Activated CD4-positive, alpha-beta T cell treated with anti-CD3 and anti-CD28 coated beads for 4 hours (primary cell): ENCODE measurements around the gene HS6ST2.
"Not testable (repeated sequence)": the region's sequence is repeated elsewhere in the genome, so short reads cannot be mapped to it uniquely, and the experiment has no call there.

Experiments
- DNase-seq, 2 donors: peaks; one replicate each; pipeline ENCODE4 v3.0.0-alpha.2; 2020

HS6ST2 gene

DNA sequence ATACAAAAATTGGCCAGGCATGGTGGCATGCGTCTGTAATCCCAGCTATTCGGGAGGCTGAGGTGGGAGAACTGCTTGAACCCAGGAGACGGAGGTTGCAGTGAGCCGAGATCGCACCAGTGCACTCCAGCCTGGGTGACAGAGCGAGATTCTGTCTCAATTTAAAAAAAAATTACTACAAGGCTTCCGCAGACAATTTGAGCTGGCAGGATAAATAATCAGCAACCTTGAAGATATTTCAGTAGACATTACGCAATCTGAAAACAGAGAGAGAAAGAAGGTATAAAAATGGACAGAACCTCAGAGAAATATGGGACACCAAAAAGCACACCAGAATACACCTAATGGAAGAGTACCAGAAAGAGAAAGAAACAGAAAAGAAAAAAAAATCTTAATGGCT lies 25.3 kb downstream of the HS6ST2 start:
- no peak for DNase-seq

DNA sequence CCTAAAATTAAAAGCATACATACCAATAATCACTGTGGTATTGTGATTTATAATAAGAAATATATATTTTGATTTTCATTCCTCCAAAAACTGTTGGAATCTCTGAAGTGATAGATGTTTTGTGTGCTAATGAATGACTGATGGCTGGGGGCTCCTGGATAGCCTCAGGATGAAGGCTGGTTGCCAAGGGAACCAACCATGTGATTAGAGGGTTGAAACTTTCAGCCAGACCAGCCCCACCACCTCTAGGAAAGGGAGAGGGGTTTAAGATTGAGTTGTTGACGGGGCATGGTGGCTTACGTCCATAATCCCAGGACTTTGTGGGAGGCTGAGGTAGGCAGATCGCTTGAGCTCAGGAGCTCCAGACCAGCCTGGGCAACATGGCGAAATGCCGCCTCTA lies 34.0 kb downstream of the HS6ST2 start:
- no peak for DNase-seq

DNA sequence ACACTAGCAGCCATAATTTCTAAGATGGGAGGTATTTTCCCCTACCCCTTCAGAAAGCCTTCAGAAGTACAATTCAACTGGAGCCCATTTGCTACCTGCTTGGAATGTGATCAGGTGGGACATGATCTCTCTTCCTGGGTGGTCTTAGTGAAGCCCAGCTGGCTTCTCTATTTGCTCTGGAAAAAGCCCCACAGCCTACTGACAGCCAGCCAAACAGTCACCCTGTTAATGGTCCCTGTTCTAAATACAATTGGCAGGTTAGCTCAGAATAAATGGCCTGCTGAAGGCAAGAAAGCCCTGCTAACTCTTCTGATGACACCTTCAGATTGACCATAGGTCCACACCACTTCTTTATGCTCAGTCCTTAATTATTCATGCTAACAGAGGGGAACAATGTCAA lies 39.9 kb downstream of the HS6ST2 start:
- no peak for DNase-seq

DNA sequence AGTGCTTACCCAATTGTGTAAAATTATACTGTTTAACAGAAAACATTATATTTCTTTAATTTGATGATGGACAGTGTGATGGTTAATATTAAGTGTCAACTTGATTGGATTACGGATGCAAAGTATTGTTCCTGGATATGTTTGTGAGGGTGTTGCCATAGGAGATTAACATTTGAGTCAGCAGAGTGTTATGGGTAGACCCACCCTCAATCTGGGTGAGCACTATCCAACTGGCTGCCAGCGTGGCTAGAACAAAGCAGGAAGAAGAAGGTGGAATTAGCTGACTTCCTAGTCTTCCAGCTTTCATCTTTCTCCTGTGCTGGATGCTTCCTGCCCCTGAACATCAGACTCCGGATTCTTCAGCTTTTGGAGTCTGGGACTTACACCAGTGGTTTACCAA lies 42.1 kb downstream of the HS6ST2 start:
- DNase-seq, result no peak

DNA sequence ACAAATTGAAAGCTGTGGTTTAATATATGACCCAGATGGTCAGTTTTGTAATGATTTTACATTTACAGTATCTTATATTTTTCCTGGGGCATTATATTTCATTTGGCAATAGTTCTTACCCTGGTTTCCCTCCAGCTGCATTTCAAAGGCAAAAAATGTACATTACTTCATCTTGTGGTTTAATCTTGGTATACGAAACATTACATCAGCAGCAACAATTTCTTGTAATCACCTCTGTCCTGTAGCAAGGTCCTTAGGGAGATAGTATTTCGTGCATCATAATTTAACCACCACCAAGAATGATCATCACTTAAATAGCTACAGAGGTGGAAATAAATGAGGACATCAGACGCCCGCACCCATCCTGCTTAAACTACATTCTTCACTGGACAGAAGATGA lies 48.8 kb downstream of the HS6ST2 start:
- DNase-seq, result no peak

DNA sequence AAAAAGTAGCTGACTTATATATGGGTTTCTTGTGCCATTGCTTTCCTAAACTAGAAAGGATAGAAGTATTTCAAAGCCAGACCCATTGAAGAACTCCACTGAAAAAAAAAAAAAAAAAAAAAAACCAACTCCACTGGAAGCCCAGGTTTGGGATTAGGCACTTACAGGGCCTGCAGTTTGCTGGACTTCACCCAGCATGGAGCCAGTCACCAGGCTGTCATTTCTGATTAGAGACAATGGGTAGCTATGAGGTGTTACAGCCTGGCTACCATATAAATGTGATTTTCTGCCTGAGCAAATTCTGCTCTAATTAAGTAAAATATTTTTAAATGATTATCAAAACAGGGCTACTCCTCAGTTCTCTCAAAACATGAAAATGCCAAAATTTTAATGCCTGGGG lies 49.5 kb downstream of the HS6ST2 start:
- DNase-seq, result no peak

DNA sequence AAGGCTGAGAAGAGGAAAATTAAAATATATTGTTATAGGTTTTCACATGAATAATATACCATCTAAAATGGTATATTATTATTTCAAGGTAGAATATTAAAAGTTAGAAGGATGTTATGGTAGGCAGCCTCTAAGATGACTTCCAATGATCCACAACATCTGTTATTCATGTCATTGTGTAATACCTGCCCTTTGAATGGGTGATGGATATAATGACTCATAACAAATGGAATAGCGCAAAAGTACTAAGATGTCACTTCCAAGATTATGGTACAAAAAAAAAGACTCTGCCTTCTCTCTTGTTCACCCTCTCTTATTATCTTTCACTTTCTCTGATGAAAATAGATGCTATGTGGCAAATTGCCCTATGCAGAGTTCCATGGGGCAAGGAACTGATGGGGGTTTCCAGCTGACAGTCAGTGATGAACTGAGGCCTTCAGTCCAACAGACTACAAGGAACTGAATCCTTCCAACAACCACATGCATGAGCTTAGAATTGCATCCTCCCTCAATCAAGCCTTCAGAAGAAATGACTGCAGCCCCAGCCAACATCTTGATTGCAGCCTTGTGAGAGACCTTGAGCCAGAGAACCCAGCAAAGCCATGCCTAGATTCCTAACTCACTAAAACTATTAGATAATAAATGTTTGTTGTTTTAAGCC lies 57.7 kb downstream of the HS6ST2 start:
- no peak for DNase-seq

DNA sequence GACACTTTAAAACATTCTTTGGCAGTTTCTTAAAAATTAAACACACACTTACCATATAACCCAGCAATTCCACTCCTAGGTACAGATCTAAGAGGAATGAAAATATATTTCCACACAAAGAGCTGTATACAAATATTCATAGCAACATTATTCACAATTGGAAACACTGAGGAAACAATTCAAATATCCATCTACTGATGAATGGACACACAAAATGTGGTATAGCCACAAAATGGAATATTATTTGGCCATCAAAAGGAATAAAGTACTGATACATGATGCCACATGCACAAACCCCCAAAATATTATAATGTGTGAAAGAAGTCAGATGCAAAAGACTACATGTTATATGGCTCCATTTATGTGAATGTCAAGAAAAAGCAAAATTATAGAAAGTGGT lies 70.9 kb downstream of the HS6ST2 start:
- DNase-seq, result no peak

DNA sequence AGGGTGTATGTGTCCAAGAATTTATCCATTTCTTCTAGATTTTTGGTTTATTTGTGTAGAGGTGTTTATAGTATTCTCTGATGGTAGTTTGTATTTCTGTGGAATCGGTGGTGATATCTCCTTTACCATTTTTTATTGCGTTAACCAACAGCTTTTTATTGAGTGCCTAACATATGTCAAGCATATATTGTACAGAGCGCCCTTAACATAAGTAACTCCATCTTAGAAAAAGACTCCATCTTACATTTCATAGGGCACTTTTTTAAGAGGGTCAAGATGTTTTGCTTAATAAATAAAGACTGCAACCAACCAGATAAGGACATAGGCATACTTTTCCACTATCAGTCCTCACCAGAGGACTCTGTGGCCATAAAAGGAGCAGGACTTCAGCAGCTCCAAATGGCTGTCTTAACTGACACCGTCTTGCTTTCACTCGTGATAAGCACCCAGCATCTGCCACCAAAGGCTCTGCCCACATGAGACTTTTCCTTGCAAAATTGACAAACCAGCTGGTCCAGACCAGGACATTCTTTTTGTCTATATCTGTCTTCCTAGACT lies 75.0 kb downstream of the HS6ST2 start:
- no peak for DNase-seq

DNA sequence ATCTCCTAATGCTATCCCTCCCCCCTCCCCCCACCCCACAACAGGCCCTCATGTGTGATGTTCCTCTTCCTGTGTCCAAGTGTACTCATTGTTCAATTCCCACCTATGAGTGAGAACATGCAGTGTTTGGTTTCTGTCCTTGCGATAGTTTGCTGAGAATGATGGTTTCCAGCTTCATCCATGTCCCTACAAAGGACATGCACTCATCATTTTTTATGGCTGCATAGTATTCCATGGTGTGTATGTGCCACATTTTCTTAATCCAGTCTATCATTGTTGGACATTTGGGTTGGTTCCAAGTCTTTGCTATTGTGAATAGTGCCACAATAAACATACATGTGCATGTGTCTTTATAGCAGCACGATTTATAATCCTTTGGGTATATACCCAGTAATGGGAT lies 77.7 kb downstream of the HS6ST2 start:
- not testable (repeated sequence) for DNase-seq

DNA sequence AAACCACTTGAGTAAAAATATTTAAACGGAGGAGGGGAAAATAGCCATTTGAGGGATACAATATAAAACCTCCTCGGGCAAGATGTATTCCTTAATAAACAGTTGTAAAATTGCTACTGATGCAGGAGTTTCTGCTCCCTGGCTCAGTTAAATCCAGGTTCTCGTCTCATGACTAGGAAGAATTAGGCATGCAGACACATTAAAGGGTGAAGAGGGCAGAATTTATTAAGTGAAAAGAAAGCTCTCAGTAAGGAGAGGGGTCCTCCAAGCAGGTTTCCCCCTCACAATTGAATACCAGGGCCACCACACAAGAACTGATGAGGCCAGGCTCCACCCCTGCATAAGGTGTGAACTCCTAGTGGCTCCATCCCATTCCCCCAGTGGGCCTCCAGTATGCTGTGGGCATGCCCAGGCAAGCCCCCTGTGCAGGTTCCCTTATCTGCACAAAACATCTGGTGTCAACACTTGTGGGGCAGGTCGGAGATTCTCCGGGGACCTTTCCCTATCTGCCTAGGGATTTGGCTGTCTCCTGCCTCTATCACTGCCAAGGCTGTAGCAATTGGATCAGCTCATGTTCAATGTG lies 80.4 kb downstream of the HS6ST2 start:
- DNase-seq, result no peak

DNA sequence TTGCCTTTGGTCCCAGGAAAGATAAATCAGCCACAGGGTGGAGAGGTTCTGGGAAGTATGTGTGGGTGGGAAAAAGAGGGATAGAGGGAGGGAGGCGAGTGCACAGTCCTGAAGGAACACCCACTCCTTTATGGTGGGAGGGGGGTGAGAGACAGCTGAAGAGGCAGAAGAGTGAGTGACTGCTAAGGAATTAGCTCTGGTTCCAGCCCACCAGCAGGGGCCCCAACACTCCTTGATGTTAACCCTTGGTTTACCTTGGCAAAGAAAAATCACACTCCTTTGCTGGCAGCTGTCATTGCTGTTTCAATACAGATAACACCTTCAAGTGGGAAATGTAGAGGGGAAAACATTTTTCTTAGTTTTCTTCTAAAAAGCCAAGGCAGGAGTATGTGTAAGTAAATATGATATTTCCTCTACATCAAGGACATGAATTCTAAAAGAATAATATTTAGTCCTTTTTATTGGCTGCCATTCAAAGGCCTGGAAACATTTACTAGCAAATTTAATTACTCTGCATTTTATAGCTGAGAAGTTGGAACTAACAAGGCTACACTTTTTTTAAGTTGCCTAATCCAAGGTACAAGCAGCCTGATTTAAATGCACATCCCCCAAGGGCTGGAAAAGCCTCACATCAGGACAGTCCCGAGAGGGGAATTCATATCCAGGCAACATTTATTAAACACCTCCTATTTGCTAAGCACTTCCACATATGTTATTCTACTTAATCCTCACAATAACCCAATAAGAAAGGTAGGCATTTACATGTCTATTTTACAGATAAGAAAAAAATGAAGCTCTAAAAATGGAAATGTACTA lies 81.7 kb downstream of the HS6ST2 start:
- no peak for DNase-seq

DNA sequence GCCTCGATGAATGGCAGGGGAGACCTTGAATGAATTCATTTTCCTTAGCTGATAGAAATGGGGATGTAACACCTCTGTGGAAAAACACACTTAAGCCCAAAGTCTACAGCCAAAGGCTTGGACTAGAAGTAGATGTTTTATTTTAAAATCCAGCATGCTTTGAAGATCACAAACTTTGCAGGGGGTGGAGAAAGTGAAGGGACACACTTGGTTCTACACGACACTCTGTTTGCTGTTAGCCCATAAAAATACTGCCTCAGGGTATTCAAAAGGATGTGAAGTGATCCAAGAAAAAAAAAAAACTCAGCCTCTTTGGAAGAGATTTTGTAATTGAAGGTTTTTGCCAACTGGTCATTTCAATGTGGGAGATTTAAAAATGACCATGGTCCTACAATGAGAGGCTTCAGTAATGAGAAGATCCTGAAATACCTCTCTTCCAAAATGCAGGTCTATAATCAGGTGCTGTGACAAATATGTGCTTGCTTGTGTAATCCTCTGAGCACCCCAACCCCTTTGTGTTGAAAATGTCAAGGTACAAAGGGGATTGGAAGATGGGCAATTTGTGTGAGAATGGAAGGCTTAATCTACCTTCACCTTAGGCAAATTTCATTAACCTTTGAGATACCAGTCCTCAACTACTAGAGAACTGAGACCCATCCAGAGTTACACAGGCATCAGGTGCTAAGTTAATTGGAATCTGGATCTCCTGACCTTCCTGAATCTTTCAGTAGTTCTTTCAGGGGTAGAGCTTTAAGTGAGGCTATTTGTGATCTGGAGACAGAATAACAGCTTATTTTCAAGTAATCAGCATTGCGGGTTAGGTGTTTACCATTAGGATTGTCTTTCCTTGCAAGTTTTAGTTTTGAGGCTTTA lies 82.5 kb downstream of the HS6ST2 start:
- DNase-seq, result no peak

DNA sequence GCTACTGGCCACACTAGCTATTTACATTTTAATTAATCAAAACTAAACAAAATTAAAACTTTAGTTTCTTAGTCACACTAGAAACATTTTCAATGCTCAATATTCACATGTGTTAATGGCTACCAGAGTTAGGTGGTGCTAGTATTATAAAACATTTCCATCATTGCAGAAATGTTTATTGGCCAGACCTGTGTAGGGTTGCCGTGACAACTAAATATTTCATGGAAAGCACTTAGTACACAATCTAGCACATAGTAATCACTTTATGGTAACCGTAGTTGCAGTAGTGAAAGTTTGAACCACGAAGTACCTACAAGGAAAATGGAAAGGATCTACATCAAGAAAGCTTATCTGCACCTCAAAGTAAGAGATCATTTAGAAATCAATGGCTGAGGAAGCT lies 95.9 kb downstream of the HS6ST2 start:
- DNase-seq, result no peak

DNA sequence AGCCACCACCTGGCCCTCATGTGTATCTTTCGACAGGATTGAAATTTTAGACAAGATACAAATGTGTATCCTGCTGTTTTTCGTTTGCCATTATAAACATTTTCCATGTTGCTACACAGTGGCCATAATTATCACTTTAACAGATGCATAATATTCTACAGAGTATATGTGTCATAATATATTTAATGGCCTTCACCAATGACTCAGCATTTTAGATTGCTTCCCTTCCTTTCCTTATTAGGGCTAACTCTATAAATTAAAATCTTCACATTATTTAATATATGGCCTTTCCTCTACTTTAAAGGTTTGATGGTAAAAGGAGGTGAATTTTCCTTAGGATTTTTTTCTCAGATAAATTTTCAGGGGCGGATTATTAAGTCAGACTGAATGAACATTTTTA lies 97.4 kb downstream of the HS6ST2 start:
- DNase-seq, result no peak

DNA sequence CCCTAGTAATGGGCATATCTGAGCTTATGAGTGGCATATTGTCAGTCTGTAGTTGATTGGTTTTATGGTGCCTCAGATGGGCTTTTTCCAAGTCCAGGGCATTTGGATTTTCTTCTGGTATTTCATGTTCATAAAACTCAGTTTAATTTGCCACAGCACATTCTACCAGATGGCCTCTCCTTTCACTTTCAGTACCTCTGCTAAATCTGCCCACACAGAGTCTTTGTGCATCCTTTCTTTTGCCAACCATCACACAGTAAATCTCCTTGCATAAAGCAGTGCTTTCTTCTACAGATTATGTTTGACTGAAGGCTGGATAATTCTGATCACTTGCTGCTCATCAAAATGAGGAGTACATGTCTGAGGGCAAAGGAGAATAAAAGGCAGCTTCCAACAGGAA lies 98.2 kb downstream of the HS6ST2 start:
- DNase-seq, result no peak

DNA sequence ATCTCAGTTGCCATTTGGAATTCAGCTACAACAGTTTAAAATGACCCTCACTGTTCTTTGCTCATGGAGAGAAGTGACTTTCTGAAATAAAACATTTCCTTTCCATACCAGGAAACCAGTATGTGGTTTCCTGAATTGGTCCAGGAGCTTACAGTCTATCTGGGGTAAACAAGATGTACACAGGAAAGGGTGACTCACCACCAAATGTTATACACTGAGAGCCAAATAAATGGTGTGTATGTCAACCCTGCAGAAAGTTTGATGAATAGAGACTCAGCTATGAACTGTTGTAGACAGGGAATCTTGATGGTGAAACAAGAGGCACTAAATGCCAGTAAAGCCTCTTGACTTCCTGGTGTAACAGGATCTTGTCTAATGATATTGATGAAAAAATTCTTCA lies 100.4 kb downstream of the HS6ST2 start:
- no peak for DNase-seq

DNA sequence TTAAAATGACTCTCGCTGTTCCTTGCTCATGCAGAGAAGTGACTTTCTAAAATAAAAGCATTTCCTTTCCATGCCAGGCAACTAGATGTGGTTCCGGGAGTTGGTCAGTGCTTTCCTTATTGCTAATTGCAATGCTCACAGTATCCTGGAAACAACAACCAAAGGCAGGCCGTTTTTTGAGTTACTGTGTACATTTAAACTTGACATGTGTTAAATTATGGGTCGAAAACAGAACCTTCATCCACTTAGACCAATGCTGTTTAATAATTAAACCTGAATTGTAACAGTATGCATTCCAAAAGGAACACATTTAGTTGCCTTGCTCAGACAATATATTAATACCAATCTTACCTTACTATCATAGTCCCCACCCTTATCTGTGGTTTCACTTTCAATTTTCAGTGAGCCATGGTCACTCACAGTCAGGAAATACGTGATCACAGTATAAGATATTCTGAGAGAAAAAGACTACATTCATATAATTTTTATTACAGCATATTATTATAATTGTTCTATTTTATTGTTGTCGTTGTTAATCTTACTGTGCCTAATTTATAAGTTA lies 102.6 kb downstream of the HS6ST2 start:
- DNase-seq, result no peak

DNA sequence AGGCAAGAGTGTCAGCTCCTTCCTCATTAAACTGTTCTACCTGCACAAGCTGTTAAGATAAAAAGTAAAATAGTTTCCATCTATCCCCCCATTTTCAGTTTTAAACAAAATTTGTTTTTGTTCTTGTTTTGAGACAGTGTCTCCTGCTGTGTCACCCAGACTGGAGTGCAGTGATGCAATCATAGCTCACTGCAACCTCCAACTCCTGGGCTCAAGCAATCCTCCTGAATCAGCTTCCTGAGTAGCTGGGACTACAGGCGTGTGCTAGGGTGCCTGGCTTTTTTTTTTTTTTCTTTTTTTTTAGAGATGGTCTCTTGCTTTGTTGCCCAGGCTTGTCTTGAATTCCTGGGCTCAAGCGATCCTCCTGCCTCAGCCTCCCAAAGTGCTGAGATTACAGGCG lies 105.4 kb downstream of the HS6ST2 start:
- no peak for DNase-seq

DNA sequence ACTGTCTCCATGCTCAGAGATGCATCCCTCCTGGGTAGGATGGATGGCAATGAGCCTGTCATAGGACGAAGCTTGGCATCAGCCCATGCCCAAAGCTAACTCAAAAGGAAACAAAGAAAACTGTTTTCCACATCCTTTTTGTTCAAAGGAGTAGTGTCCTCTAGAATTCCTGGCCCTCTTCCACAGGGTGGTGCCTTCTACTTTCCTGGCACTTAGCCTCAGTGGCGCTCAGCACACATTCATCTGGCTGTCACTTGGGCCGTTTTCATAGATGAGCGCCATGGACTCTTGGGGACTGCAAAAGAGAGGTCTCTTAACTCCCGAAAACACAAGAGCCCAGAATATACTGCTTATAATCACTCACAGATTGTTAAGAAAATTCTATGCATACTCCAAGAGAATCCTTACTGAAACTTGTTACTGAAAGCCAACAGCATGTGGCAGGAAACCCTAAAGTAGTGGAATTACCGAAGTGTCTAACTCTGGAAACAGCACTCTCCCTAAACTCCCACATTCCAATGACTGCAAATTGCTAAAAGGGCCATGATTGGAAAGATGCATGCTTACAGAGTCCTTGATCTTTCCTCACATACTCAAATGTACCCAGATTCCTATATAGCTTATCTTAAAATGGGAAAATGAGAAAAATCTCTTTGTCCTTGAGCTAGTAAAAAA lies 110.0 kb downstream of the HS6ST2 start:
- no peak for DNase-seq

DNA sequence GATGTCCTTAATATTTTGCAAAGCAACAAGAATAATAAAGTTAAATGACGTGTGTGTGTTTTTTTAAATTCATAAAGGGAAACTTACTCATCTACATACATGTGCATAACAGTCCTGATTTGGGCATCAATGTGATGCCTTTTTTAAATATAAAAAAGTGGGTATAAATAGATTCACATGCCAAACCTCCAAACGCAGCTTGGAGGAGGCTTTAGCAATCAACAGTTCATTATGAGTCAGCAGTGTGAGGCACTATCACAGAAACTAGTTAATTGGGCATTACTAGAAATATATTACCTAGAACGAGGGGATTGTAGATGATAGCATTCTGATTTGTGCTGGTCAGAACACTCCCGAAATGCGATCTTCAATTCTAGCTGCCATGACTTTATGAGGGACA lies 115.1 kb downstream of the HS6ST2 start:
- DNase-seq, result no peak
